MM.1S (cell line): ENCODE results near the gene VPS13A.

ENCODE experiments used
- DNase-seq: peaks from one replicate; pipeline ENCODE4 v3.0.0-alpha.2; 2015
- H2AFZ ChIP-seq: fragments of 300-600 bp; sonication (generic); 2 replicates; pipeline ENCODE4 v1.6.0; 2016; ENCODE audit warnings: antibody characterized with exemption, low read length
- H3F3A ChIP-seq: fragments of 300-600 bp; sonication (generic); 2 replicates; pipeline ENCODE4 v1.6.1; 2016; ENCODE audit warnings: mild to moderate bottlenecking, antibody characterized with exemption, low read length, moderate library complexity, mixed read lengths; ENCODE audit not compliant: insufficient read depth
- H3K27ac ChIP-seq: fragments of 300-600 bp; sonication (generic); 2 replicates; pipeline ENCODE4 v1.5.1; 2016; ENCODE audit warnings: mild to moderate bottlenecking, low read length
- H3K27me3 ChIP-seq: fragments of 300-600 bp; sonication (generic); replicated peaks from 2 replicates; pipeline ENCODE4 v1.6.0; 2016; ENCODE audit warnings: low read length; ENCODE audit not compliant: insufficient read depth
- H3K36me3 ChIP-seq: fragments of 300-600 bp; sonication (generic); replicated peaks from 2 replicates; pipeline ENCODE4 v1.6.1; 2016; ENCODE audit warnings: mild to moderate bottlenecking, low read length, mixed read lengths; ENCODE audit not compliant: insufficient read depth
- H3K4me1 ChIP-seq: fragments of 300-600 bp; sonication (generic); 2 replicates; pipeline ENCODE4 v1.6.1; 2016; ENCODE audit warnings: low read length, mixed read lengths
- H3K4me2 ChIP-seq: fragments of 300-600 bp; sonication (generic); 2 replicates; pipeline ENCODE4 v1.6.0; 2016; ENCODE audit warnings: low read depth, low read length
- H3K4me3 ChIP-seq: fragments of 300-600 bp; sonication (generic); 2 replicates; pipeline ENCODE4 v1.5.1; 2016; ENCODE audit warnings: low read length, mixed read lengths
- H3K79me2 ChIP-seq: fragments of 300-600 bp; sonication (generic); 2 replicates; pipeline ENCODE4 v1.6.1; 2016; ENCODE audit warnings: mixed run types, low read length, mixed read lengths
- H3K9ac ChIP-seq: fragments of 300-600 bp; sonication (generic); 2 replicates; pipeline ENCODE4 v1.6.1; 2016; ENCODE audit warnings: low read length, mixed read lengths
- H3K9me2 ChIP-seq: fragments of 300-600 bp; sonication (generic); replicated peaks from 2 replicates; pipeline ENCODE4 v1.6.1; 2016; ENCODE audit warnings: mild to moderate bottlenecking, low read length, mixed read lengths; ENCODE audit not compliant: insufficient read depth
- H3K9me3 ChIP-seq: fragments of 300-600 bp; sonication (generic); replicated peaks from 2 replicates; pipeline ENCODE4 v1.6.1; 2016; ENCODE audit warnings: mild to moderate bottlenecking, low read length, mixed read lengths; ENCODE audit not compliant: insufficient read depth
- H4K20me1 ChIP-seq: fragments of 300-600 bp; sonication (generic); 2 replicates; pipeline ENCODE4 v1.6.1; 2016; ENCODE audit warnings: mild to moderate bottlenecking, low read length, moderate library complexity, mixed read lengths; ENCODE audit not compliant: insufficient read depth
- EZH2 ChIP-seq: fragments of 300-600 bp; sonication (generic); optimal IDR thresholded peaks from 2 replicates; pipeline ENCODE3; 2017; ENCODE audit warnings: low read depth, mild to moderate bottlenecking, antibody characterized with exemption, low read length, mixed read lengths
- EZH2phosphoT487 ChIP-seq: fragments of 300-600 bp; sonication (generic); IDR thresholded peaks from 2 replicates; pipeline ENCODE4 v1.6.1; 2018; ENCODE audit warnings: antibody characterized with exemption, low read length
- TF ChIP-seq, protein P1 (sequence below): fragments of 300-600 bp; sonication (generic); IDR thresholded peaks from 2 replicates; pipeline ENCODE4 v1.5.1; 2016; ENCODE audit warnings: antibody characterized with exemption, low read length, mixed read lengths

Gene VPS13A

DNA sequence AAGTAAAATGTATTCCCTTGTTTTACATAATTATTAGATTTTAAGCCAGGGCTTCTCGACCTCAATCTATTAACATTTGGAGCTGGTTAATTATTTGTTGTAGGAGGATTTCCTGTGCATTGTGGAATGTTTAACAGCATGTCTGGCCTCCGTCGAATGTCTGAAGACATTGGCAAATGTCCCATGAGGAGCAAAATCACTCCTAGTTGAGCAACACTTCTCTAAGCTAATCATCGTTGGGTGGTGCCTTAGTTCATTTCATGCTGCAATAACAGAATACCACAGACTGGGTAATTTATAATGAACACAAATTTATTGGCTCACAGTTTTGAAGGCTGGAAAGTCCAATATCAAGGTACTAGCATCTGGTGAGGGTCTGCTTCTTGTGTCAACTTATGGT lies 13.4 kb upstream of the VPS13A start:
- H3K9me3 ChIP-seq = no peaks in the 10 kb centered on the region
- no peaks in the 10 kb centered on the region for H3K79me2 ChIP-seq
- H3K4me1 ChIP-seq = no peaks in the 10 kb centered on the region
- no peaks in the 10 kb centered on the region for H4K20me1 ChIP-seq
- H2AFZ ChIP-seq = no peak overlapping the region
- no peaks in the 10 kb centered on the region for H3K27me3 ChIP-seq
- no peak for TF ChIP-seq EZH2
- TF ChIP-seq, protein P1, sequence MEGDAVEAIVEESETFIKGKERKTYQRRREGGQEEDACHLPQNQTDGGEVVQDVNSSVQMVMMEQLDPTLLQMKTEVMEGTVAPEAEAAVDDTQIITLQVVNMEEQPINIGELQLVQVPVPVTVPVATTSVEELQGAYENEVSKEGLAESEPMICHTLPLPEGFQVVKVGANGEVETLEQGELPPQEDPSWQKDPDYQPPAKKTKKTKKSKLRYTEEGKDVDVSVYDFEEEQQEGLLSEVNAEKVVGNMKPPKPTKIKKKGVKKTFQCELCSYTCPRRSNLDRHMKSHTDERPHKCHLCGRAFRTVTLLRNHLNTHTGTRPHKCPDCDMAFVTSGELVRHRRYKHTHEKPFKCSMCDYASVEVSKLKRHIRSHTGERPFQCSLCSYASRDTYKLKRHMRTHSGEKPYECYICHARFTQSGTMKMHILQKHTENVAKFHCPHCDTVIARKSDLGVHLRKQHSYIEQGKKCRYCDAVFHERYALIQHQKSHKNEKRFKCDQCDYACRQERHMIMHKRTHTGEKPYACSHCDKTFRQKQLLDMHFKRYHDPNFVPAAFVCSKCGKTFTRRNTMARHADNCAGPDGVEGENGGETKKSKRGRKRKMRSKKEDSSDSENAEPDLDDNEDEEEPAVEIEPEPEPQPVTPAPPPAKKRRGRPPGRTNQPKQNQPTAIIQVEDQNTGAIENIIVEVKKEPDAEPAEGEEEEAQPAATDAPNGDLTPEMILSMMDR = no peak
- no peak for TF ChIP-seq EZH2phosphoT487
- no peaks in the 10 kb centered on the region for H3K9me2 ChIP-seq
- DNase-seq = no peak
- H3K27ac ChIP-seq = no peak overlapping the region
- H3K4me3 ChIP-seq = no peak overlapping the region
- no peaks in the 10 kb centered on the region for H3K36me3 ChIP-seq
- H3F3A ChIP-seq = no peaks in the 10 kb centered on the region
- H3K4me2 ChIP-seq = no peak overlapping the region
- no peak overlapping the region for H3K9ac ChIP-seq

DNA sequence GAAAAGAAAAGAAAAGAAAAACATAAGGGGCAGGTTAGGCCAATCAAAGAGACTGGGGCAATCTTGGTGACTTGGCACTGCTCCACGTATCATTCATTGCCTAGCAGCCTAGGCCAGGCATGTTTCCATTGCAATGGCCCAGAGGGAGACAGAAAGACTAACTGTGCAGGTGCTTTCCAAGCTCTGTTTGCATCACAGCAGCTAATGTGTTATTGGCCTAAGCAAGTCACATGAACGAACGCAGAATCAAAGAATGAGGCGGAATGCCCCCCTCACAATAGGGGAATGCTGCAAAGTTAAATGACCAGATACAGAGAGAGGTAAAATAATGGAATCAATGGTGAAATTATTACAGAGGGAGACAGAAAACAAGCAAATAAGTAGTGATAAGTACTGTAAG lies 11.1 kb upstream of the VPS13A start:
- no peaks in the 10 kb centered on the region for H3K36me3 ChIP-seq
- H2AFZ ChIP-seq = no peak overlapping the region
- no peaks in the 10 kb centered on the region for H3K9me3 ChIP-seq
- no peaks in the 10 kb centered on the region for H3K79me2 ChIP-seq
- H3K9ac ChIP-seq = no peak overlapping the region
- no peaks in the 10 kb centered on the region for H4K20me1 ChIP-seq
- H3K4me2 ChIP-seq = no peak overlapping the region
- no peak overlapping the region for H3K4me3 ChIP-seq
- H3K27ac ChIP-seq = no peak overlapping the region
- H3K27me3 ChIP-seq = no peaks in the 10 kb centered on the region
- TF ChIP-seq, protein P1 = no peak
- TF ChIP-seq EZH2phosphoT487 (no peak), EZH2 (no peak)
- DNase-seq = no peak
- H3F3A ChIP-seq = no peaks in the 10 kb centered on the region
- H3K9me2 ChIP-seq = no peaks in the 10 kb centered on the region
- H3K4me1 ChIP-seq = no peaks in the 10 kb centered on the region

DNA sequence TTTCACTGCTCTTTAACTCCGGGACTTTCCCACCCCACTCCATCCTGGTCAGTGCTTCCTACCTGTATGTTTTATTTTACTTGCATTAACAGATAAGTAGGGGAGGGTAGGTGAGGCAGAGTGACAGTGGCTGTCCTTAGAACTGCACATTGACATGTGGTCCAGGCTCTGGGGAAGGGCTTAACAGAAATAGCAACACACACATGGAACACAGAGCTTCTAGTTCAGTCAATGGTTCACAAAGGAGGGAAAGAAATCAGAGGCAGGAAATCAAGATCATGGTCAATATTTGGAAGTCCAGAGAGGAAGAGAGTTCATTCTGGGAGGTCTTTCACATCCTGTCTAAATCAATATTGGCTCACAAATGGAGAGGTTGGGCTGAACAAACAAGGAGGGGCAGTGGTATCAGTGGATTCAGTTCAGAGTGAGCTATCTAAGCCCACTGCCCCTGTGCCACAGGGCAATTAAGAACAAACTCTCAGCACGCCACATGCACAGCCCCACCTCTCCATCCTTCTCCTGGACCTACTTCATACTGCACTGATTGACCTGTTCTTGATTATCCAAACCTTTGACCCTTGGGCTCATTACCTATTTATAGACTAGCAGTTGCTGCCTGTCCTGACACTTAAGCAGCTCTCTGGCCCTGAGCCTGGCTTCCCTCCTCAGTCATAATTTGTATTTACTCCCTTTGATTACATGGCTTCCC lies 6.2 kb upstream of the VPS13A start:
- Histone ChIP-seq H3K79me2 (no peaks in the 10 kb centered on the region), H3K27me3 (no peaks in the 10 kb centered on the region), H3K9me3 (no peaks in the 10 kb centered on the region), H3K4me1 (no peaks in the 10 kb centered on the region), H3K9me2 (no peaks in the 10 kb centered on the region), H4K20me1 (no peaks in the 10 kb centered on the region), H3F3A (peaks cover 2% of the 10 kb centered on the region; the same call in 1 of the 2 replicates), H2AFZ (no peak overlapping the region), H3K4me2 (no peak overlapping the region), H3K9ac (no peak overlapping the region), H3K4me3 (no peak overlapping the region), H3K36me3 (no peaks in the 10 kb centered on the region), H3K27ac (no peak overlapping the region)
- no peak for DNase-seq
- TF ChIP-seq EZH2 = no peak
- TF ChIP-seq, protein P1 = no peak
- TF ChIP-seq EZH2phosphoT487 = no peak
